ENCODE data around the gene RALGAPA2.

Gene RALGAPA2

DNA sequence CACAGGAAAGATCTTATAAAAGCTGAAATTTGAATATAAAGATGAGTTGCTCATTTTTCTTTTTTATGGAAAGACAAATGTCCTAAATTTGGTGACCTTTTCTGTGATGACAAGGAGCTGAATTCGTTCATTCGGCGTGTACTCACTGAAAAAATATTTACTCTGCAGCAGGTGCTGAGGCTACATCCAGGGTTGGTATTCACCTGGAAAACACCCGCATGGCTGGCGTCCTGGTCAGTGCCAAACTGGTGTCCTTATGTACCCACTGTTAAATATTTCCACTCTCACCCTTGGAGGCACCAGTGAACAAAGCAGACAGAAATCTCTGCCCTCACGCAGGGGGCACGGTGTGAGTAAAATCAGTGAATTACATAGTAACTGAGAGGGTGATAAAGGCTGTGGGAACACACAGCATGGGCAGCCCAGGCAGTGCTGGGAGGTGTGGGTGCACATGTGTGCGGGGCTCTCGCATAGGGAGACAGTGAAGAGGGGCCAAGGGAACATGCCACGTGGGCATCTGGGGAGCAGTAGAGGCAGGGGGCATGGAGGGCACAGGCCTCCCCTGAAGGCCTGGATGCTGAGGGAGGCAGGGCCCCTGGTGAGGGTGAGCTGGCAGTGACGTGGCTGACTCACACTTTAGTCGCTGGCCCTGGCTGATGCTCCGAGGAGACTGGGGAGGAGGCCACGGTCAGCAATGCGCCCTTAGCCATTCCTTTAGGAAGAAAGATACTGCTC lies 254.9 kb downstream of the RALGAPA2 start:
- TF ChIP-seq, protein P1, sequence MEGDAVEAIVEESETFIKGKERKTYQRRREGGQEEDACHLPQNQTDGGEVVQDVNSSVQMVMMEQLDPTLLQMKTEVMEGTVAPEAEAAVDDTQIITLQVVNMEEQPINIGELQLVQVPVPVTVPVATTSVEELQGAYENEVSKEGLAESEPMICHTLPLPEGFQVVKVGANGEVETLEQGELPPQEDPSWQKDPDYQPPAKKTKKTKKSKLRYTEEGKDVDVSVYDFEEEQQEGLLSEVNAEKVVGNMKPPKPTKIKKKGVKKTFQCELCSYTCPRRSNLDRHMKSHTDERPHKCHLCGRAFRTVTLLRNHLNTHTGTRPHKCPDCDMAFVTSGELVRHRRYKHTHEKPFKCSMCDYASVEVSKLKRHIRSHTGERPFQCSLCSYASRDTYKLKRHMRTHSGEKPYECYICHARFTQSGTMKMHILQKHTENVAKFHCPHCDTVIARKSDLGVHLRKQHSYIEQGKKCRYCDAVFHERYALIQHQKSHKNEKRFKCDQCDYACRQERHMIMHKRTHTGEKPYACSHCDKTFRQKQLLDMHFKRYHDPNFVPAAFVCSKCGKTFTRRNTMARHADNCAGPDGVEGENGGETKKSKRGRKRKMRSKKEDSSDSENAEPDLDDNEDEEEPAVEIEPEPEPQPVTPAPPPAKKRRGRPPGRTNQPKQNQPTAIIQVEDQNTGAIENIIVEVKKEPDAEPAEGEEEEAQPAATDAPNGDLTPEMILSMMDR (IDR thresholded peaks at IDR 0.05; ENCODE audit: low read depth, low read length) = no peak
- no peak overlapping the region for H3K4me3 ChIP-seq (replicated peaks in 1 of 2; ENCODE audit: low read depth in 2 of 2, low read length in 2 of 2)
- DNase-seq (ENCODE audit: low read depth in 2 of 2) = peak; percentile 14 to 54

DNA sequence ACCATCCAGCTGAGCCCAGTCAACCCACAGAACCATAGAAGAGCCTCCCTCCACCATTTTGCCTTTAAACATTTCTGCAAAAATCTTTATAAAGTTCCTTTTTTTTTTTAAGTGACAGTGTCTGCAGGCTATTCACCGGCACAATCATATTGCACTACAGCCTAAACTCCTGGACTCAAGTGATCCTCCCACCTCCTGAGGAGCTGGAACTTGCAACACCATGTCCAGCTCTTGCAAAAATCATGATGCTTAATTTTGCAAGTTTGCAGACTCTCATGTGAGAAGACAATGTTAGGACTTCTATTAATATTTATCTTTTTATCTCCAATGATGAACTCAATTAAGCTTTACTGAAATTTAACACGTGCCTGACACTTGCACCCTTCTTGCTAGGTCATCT lies 255.7 kb downstream of the RALGAPA2 start:
- TF ChIP-seq, protein P1 (IDR thresholded peaks at IDR 0.05; ENCODE audit: low read depth, low read length) = no peak
- DNase-seq (ENCODE audit: low read depth in 2 of 2) = no peak
- no peak overlapping the region for H3K4me3 ChIP-seq (replicated peaks in 1 of 2; ENCODE audit: low read depth in 2 of 2, low read length in 2 of 2)

DNA sequence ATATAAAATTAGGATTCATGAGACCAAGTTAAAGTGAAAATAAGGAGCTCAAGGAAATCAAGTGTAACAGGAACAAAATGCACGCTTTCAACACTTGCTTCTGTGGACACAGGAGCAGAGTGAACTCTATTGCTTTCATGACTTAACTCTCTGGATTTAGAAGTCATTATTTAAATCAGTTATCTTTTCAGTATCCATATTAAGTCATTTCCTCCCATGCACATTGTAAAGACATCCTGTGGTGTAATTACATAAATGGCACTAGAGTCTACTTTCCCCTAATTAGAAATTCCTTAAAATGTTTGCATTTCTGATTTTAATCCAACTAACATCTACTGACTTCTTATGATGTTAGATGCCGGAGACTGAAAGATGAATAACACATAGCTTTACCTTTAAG lies 256.5 kb downstream of the RALGAPA2 start:
- DNase-seq (ENCODE audit: low read depth in 2 of 2) = no peak
- H3K4me3 ChIP-seq (replicated peaks in 1 of 2; ENCODE audit: low read depth in 2 of 2, low read length in 2 of 2) = no peak overlapping the region
- TF ChIP-seq, protein P1 (IDR thresholded peaks at IDR 0.05; ENCODE audit: low read depth, low read length) = no peak

DNA sequence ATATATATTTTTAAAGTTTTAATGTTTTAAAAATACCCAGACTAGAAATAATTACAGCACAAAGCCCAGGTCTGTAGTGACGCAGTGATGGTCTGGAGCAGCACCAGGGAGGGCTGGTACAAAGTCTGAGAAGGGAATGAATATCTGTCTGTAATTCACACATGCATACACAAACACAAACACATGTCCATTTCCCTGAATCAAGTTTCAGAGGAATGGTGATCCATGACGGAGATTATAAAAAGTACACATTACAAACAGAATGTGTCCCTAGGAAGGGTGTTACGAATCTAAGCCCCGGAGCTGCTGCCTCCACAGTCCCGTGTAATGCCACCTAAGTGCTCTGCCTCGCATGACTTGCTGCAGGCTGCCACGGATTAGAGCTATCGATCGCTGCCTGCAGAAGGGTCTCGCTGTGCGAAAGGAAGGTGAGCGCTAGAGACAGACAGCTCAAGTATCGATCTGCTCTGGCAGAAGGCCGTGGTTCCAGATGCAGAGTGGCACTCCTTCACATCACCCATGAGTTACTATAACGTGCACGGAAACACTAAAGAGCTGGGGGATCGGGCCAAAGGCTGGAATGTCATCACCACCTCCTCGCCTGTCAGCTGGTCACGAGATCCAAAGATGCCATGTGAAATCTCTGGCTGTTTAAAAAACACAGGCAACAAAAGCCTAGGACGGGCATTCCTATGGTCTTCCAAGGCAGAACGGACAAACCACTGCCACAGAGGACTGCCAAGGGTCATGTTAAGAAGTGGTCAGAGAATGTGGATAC lies 257.4 kb downstream of the RALGAPA2 start:
- DNase-seq (ENCODE audit: low read depth in 2 of 2) = peak in 1 of 2 donors; percentile 11
- TF ChIP-seq, protein P1 (IDR thresholded peaks at IDR 0.05; ENCODE audit: low read depth, low read length) = no peak
- no peak overlapping the region for H3K4me3 ChIP-seq (replicated peaks in 1 of 2; ENCODE audit: low read depth in 2 of 2, low read length in 2 of 2)

DNA sequence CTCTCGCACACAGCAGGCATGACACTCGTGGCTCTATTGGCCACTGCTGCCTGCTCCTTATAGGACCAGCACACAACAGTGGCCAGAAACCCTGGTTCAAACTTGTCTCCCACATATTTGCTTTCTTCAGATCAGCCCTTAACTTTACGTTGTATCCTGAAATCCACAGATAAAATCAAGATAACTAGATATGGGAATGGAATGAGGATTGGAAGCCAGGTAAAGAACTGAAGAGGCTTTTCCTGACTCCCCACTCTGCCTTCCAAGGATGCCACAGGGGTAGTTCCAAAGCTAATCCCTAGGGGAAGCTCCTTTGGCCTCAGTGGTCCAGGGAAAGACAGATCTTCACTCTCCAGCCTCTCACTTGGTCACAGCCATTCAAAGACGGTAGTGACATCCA lies 258.1 kb downstream of the RALGAPA2 start:
- no peak for DNase-seq (ENCODE audit: low read depth in 2 of 2)
- TF ChIP-seq, protein P1 (IDR thresholded peaks at IDR 0.05; ENCODE audit: low read depth, low read length) = no peak

DNA sequence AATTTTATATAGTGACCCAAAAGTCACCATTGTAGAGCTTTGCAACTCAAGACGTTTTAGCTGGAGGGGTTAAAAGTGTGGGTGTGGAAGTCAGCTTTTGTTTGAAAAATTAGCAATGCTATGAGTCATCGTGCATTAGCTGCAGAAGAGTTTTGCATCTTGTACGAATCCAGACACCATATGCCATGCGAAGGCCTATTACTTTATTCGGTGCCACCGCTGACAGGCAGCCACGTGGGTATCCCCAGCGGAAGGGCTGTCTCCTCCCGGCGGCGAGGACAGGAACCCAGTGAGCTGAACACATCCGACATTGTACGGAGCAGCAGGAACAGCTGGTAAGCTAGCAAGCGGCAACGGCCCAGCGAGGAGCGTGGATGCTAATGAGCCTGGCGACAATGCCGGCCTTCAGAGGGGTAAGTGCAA lies 260.2 kb downstream of the RALGAPA2 start:
- TF ChIP-seq, protein P1 (IDR thresholded peaks at IDR 0.05; ENCODE audit: low read depth, low read length) = no peak
- H3K4me3 ChIP-seq (replicated peaks in 1 of 2; ENCODE audit: low read depth in 2 of 2, low read length in 2 of 2) = peak overlapping the region in 1 of 2 donors; percentile 12
- peak; percentile 42 to 65 for DNase-seq (ENCODE audit: low read depth in 2 of 2)

More for the DNA sequence above, 258.1 kb downstream of the RALGAPA2 start:
- no peak overlapping the region for H3K4me3 ChIP-seq (replicated peaks in 1 of 2; ENCODE audit: low read depth in 2 of 2, low read length in 2 of 2)

All from cardiac fibroblast (primary cell).